Right lobe of liver (tissue), 6 donors: ENCODE measurements around the gene CD72. TPM values are rescaled to one million over a fixed set of nuclear protein-coding genes. Genes with fewer than 3 reads are reported as not detected.
A peak's percentile ranks its signal among the peaks of the same experiment; 100 is the strongest.

Experiments used
- ATAC-seq, 4 donors: fragments of 200-7000 bp; cut with Tn5 transposase; one replicate each; pipeline ENCODE4 v1.9.1; 2020; ENCODE audit warnings: mild to moderate bottlenecking in 4 of 4, moderate library complexity in 4 of 4
- DNase-seq, 3 donors: peaks; one replicate each; pipeline ENCODE4 v3.0.0-alpha.2; 2020
- H3K27ac ChIP-seq, 3 donors: fragments of 200-600 bp; one replicate each; pipeline ENCODE4 v1.8.0; 2022
- H3K27me3 ChIP-seq, 2 donors: fragments of 200-600 bp; one replicate each; pipeline ENCODE4 v1.8.0; 2022
- H3K36me3 ChIP-seq, 4 donors: fragments of 200-600 bp; sonication (generic) in 1 of 4; one replicate each; pipeline versions ENCODE4 v1.5.1 to v1.8.0; 2017 to 2022; ENCODE audit warnings: control low read depth in 1 of 4
- H3K4me1 ChIP-seq, 4 donors: fragments of 200-600 bp; sonication (generic) in 1 of 4; one replicate each; pipeline versions ENCODE4 v1.5.1 to v1.8.0; 2017 to 2022; ENCODE audit warnings: control low read depth in 1 of 4
- H3K4me3 ChIP-seq, 3 donors: fragments of 200-600 bp; one replicate each; pipeline ENCODE4 v1.8.0; 2022
- H3K9me3 ChIP-seq, 4 donors: fragments of 200-600 bp; sonication (generic) in 1 of 4; one replicate each; pipeline versions ENCODE4 v1.5.1 to v1.8.0; 2017 to 2022; ENCODE audit warnings: control low read depth in 1 of 4
- CTCF ChIP-seq, 4 donors: fragments of 200-600 bp in 3 of 4; fragments of 450-650 bp in 1 of 4; IDR thresholded peaks; one replicate each; pipeline versions ENCODE4 v1.5.1 to v1.8.0; 2016 to 2022; ENCODE audit warnings: antibody characterized with exemption in 4 of 4, mild to moderate bottlenecking in 2 of 4
- POLR2A ChIP-seq: fragments of 450-650 bp; IDR thresholded peaks from one replicate; pipeline ENCODE4 v1.6.1; 2017; ENCODE audit warnings: antibody characterized with exemption, mild to moderate bottlenecking
- WGBS: methylation state at CpG from one replicate; pipeline ENCODE4 v1.1.6; 2018; ENCODE audit warnings: low coverage, low lambda C conversion rate; ENCODE audit not compliant: insufficient coverage; ENCODE audit errors: missing lambda C conversion rate; 5-methylcytosine and 5-hydroxymethylcytosine counted together
- intact Hi-C, 2 donors: fragments of 100-400 bp; cut with DNase I; formaldehyde crosslinking; loops; one replicate each; pipeline versions ENCODE4 v1.11.2 to v1.14.1; 2022
- total RNA-seq, 6 experiments: library from RNA; depleted of rRNA in 2 of 6; stranded (reverse); fragments of >200 nt in 2 of 6; fragmentation: NEBNext Ultra II Directional in 3 of 6; extraction: Animal tissue kit (Norgen Biotek cat#: 25700) in 3 of 6; gene quantifications; one replicate each; pipeline versions ENCODE4 v1.1.0 to v1.2.4, GENCODE V29; 2016 to 2023
- donor health status: DM: no; HTN: yes; CAD: no.
- donor health status: DM: no; HTN: no; CAD: no.
- donor health status: DM: no; HTN: no; CAD: no.
- donor health status: DM: no; HTN: yes; CAD: no.
- donor health status: DM: no; HTN: yes; CAD: no.

The CD72 gene
- total RNA-seq, 6 experiments from 2014 or later = 0.60 to 6.9 (median 2.3) TPM

- H3K36me3 ChIP-seq = no peaks in the 10 kb centered on the region
- peaks cover 0 to 32% (median 3%) of the 10 kb centered on the region in 4 donors for H3K4me1 ChIP-seq
- ATAC-seq (no peak), DNase-seq (no peak)
- intact Hi-C loops = loop anchor here (5.0 to 10.0 kb wide), 2 partner anchors 64 to 66 kb away; no protein-coding TSS in a partner anchor
- H3K27me3 ChIP-seq = no peaks in the 10 kb centered on the region
- 51% methylated on average over 6 of the region's 9 CpGs for WGBS
- no peak for TF ChIP-seq POLR2A
- TF ChIP-seq CTCF (IDR thresholded peaks at IDR 0.05) = peak; percentile 9 to 47 (median 37)
- peak overlapping the region; percentile 16 to 36 (median 23) for H3K27ac ChIP-seq
- no peaks in the 10 kb centered on the region for H3K9me3 ChIP-seq
- no peak overlapping the region for H3K4me3 ChIP-seq
These were observed 42.8 kb upstream of the CD72 start for GRCh38 chr9:35660966-35661415.

GRCh38 chr9:35659340-35659739, 41.1 kb upstream of the CD72 start:
- TF ChIP-seq CTCF (IDR thresholded peaks at IDR 0.05) (no peak), POLR2A (no peak)
- Histone ChIP-seq H3K4me1 (peaks cover 0 to 21% (median 3%) of the 10 kb centered on the region in 4 donors), H3K9me3 (no peaks in the 10 kb centered on the region), H3K27me3 (no peaks in the 10 kb centered on the region), H3K27ac (peak overlapping the region in 2 of 3 donors; percentile 95 to 96), H3K4me3 (peak overlapping the region in 1 of 3 donors; percentile 85), H3K36me3 (no peaks in the 10 kb centered on the region)
- ATAC-seq (no peak), DNase-seq (no peak)
- 80% methylated on average over 3 of the region's 3 CpGs for WGBS
- intact Hi-C loops = no loop called here

GRCh38 chr9:35658968-35659220, 40.7 kb upstream of the CD72 start:
- DNase-seq = peak in 1 of 3 donors; percentile 50
- H3K9me3 ChIP-seq = no peaks in the 10 kb centered on the region
- TF ChIP-seq CTCF (IDR thresholded peaks at IDR 0.05) (no peak), POLR2A (no peak)
- H3K4me3 ChIP-seq = peak overlapping the region; percentile 85 to 90 (median 87)
- H3K36me3 ChIP-seq = no peaks in the 10 kb centered on the region
- no peaks in the 10 kb centered on the region for H3K27me3 ChIP-seq
- H3K27ac ChIP-seq = peak overlapping the region; percentile 92 to 96 (median 95)
- 0% methylated on average over 2 of the region's 2 CpGs for WGBS
- peaks cover 0 to 21% (median 3%) of the 10 kb centered on the region in 4 donors for H3K4me1 ChIP-seq
- intact Hi-C loops = no loop called here
- ATAC-seq = peak in 3 of 4 donors; percentile 4 to 11 (median 8)

GRCh38 chr9:35658137-35658967, 40.1 kb upstream of the CD72 start, which contains the start of gene CCDC107:
Gene CCDC107, plus strand, starts transcription at chr9:35658292. Its CDS starts 88 bp downstream, at chr9:35658380.
- peak within 1 kb of the TSS; percentile 85 to 90 (median 87) for H3K4me3 ChIP-seq
- no peaks in the 10 kb centered on the region for H3K36me3 ChIP-seq
- intact Hi-C loops = no loop called here
- DNase-seq (peak; percentile 89 to 91 (median 90)), ATAC-seq (peak; percentile 74 to 86 (median 80))
- 1% methylated on average over 19 of the region's 67 CpGs for WGBS
- peak; percentile 51 to 64 (median 57) for TF ChIP-seq CTCF (IDR thresholded peaks at IDR 0.05)
- peak; percentile 96 for TF ChIP-seq POLR2A
- H3K9me3 ChIP-seq = no peaks in the 10 kb centered on the region
- H3K27ac ChIP-seq = peak within 1 kb of the TSS; percentile 92 to 96 (median 95)
- peaks cover 0 to 21% (median 3%) of the 10 kb centered on the region in 4 donors for H3K4me1 ChIP-seq
- no peaks in the 10 kb centered on the region for H3K27me3 ChIP-seq
